ENCODE results near the gene SPATA2L. TPM values are rescaled to one million over a fixed set of nuclear protein-coding genes. Genes with fewer than 3 reads are reported as not detected.

Gene SPATA2L
- total RNA-seq, 1 experiment from 2014 or later, result 14.4 TPM

- DNase-seq (ENCODE audit: extremely low read depth, low read depth), result no peak
Observed at GRCh38 chr16:89661215-89661614, 40.3 kb downstream of the SPATA2L start.

GRCh38 chr16:89660146-89660545, 41.4 kb downstream of the SPATA2L start:
- DNase-seq (ENCODE audit: extremely low read depth, low read depth), result no peak

GRCh38 chr16:89658221-89658879, 43.2 kb downstream of the SPATA2L start:
- no peak for DNase-seq (ENCODE audit: extremely low read depth, low read depth)

- DNase-seq (ENCODE audit: extremely low read depth, low read depth), result peak; percentile 83
Observed at GRCh38 chr16:89657442-89658220, 43.9 kb downstream of the SPATA2L start, which contains the start of the genes CHMP1A and SPATA33. Gene CHMP1A, minus strand, starts transcription at chr16:89657708. Its CDS starts 120 bp downstream, at chr16:89657588. Gene SPATA33, plus strand, starts transcription at chr16:89657836. Its CDS starts 76 bp downstream, at chr16:89657912.

- DNase-seq (ENCODE audit: extremely low read depth, low read depth), result no peak
Observed at GRCh38 chr16:89656435-89657121, 44.9 kb downstream of the SPATA2L start.

GRCh38 chr16:89655062-89655643, 46.4 kb downstream of the SPATA2L start:
- DNase-seq (ENCODE audit: extremely low read depth, low read depth), result no peak

GRCh38 chr16:89653656-89654295, 47.7 kb downstream of the SPATA2L start:
- no peak for DNase-seq (ENCODE audit: extremely low read depth, low read depth)

GRCh38 chr16:89651584-89651983, 49.9 kb downstream of the SPATA2L start:
- no peak for DNase-seq (ENCODE audit: extremely low read depth, low read depth)

- no peak for DNase-seq (ENCODE audit: extremely low read depth, low read depth)
Observed at GRCh38 chr16:89646906-89647305, 54.6 kb downstream of the SPATA2L start.

Other genes with a start within 250 kb of the SPATA2L start
- 49.2 and 56.1 TPM in 2 replicates for gene ANKRD11, start 211.1 kb downstream of the SPATA2L start, total RNA-seq (2014; rRNA removed; shearing (Covaris generic))
- 68.3 and 94.2 TPM in 2 replicates for gene SPG7, start 193.3 kb downstream of the SPATA2L start, total RNA-seq (2014; rRNA removed; shearing (Covaris generic))
- 6,150 and 6,947 TPM in 2 replicates for gene RPL13, start 141.0 kb downstream of the SPATA2L start, total RNA-seq (2014; rRNA removed; shearing (Covaris generic))
- gene CPNE7, start 125.9 kb downstream of the SPATA2L start, total RNA-seq (2014; rRNA removed; shearing (Covaris generic)), result 38.5 and 43.1 TPM in 2 replicates
- gene DPEP1, start 88.1 kb downstream of the SPATA2L start, total RNA-seq (2014; rRNA removed; shearing (Covaris generic)), result 0.17 TPM in 1 of 2 replicates, not detected in the other
- gene CHMP1A, start 44.0 kb downstream of the SPATA2L start, total RNA-seq (2014; rRNA removed; shearing (Covaris generic)), result 47.8 and 51.3 TPM in 2 replicates
- 4.0 and 4.8 TPM in 2 replicates for gene SPATA33, start 43.9 kb downstream of the SPATA2L start, total RNA-seq (2014; rRNA removed; shearing (Covaris generic))
- gene CDK10, start 15.0 kb downstream of the SPATA2L start, total RNA-seq (2014; rRNA removed; shearing (Covaris generic)), result 30.2 and 42.3 TPM in 2 replicates
- gene VPS9D1, start 19.2 kb upstream of the SPATA2L start, total RNA-seq (2014; rRNA removed; shearing (Covaris generic)), result 5.7 and 6.3 TPM in 2 replicates
- 15.5 and 18.0 TPM in 2 replicates for gene ZNF276, start 19.8 kb upstream of the SPATA2L start, total RNA-seq (2014; rRNA removed; shearing (Covaris generic))
- gene FANCA, start 114.9 kb upstream of the SPATA2L start, total RNA-seq (2014; rRNA removed; shearing (Covaris generic)), result 22.6 and 32.5 TPM in 2 replicates
- 29.1 and 34.1 TPM in 2 replicates for gene SPIRE2, start 126.8 kb upstream of the SPATA2L start, total RNA-seq (2014; rRNA removed; shearing (Covaris generic))
- gene TCF25, start 171.9 kb upstream of the SPATA2L start, total RNA-seq (2014; rRNA removed; shearing (Covaris generic)), result 70.3 and 71.4 TPM in 2 replicates
- gene MC1R, start 217.2 kb upstream of the SPATA2L start, total RNA-seq (2014; rRNA removed; shearing (Covaris generic)), result 8.1 and 9.4 TPM in 2 replicates
- 68.3 and 75.9 TPM in 2 replicates for gene TUBB3, start 221.6 kb upstream of the SPATA2L start, total RNA-seq (2014; rRNA removed; shearing (Covaris generic))
- 47.8 and 55.4 TPM in 2 replicates for gene DEF8, start 247.1 kb upstream of the SPATA2L start, total RNA-seq (2014; rRNA removed; shearing (Covaris generic))